ENCODE results near the gene EPB41L5.

DNA sequence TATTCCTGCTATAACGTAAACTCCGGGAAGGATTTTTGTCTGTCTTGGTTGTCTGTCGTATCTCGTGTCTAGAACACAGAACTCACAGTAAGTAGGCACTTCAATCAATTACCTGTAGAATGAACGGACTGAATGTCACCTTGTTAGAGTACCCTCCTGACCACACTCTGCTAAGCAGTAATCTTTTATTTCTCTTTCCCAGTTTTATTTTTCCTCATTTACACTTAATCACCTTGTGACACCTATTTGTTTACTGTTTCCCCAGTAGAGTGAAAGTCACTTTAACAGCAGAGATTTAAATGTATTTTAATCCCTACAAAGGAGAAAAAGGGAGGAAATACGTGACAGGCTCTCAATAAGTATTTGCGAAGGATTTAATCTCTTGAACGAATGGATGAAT, 514 bp upstream of the EPB41L5 start:
- TF ChIP-seq, protein P1, sequence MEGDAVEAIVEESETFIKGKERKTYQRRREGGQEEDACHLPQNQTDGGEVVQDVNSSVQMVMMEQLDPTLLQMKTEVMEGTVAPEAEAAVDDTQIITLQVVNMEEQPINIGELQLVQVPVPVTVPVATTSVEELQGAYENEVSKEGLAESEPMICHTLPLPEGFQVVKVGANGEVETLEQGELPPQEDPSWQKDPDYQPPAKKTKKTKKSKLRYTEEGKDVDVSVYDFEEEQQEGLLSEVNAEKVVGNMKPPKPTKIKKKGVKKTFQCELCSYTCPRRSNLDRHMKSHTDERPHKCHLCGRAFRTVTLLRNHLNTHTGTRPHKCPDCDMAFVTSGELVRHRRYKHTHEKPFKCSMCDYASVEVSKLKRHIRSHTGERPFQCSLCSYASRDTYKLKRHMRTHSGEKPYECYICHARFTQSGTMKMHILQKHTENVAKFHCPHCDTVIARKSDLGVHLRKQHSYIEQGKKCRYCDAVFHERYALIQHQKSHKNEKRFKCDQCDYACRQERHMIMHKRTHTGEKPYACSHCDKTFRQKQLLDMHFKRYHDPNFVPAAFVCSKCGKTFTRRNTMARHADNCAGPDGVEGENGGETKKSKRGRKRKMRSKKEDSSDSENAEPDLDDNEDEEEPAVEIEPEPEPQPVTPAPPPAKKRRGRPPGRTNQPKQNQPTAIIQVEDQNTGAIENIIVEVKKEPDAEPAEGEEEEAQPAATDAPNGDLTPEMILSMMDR (IDR thresholded peaks at IDR 0.05 in 8 of 11, conservative IDR thresholded peaks at IDR 0.05 in 3 of 11) = no peak
- TF ChIP-seq POLR2AphosphoS5 (IDR thresholded peaks at IDR 0.05) = no peak
- no peak for TF ChIP-seq POLR2A (IDR thresholded peaks at IDR 0.05)

Data from spleen (tissue), 7 donors.